K562 (cell line): ENCODE measurements around the gene EPHX1. TPM values are rescaled to one million over a fixed set of nuclear protein-coding genes. Genes with fewer than 3 reads are reported as not detected.

Experiments used
- ATAC-seq: fragments of 200-7000 bp; cut with Tn5 transposase; 3 replicates; pipeline ENCODE4 v1.9.1; 2020; ENCODE audit warnings: moderate library complexity
- BruUV-seq: library from RNA; stranded (reverse); fragments of 400-500 nt; replicated peaks from 2 replicates; lab custom pipeline; 2021; lab: Mats Ljungman, UMichigan
- CTCF ChIA-PET: fragments of 300-600 bp; formaldehyde crosslinking; extraction: SDS; loops from one replicate; lab custom pipeline; 2021; ENCODE audit warnings: low intra/inter-chr PET ratio; lab: Yijun Ruan, JAX
- POLR2A ChIA-PET: fragments of 300-600, 350-650 bp; sonication (Branson Sonifier 250); formaldehyde crosslinking; extraction: SDS; loops from one replicate; lab custom pipeline; 2021; ENCODE audit warnings: antibody characterized with exemption, inconsistent platforms; lab: Yijun Ruan, JAX
- DNase-seq, 4 experiments: peaks; one replicate each; pipeline versions ENCODE4 v3.0.0 to v3.0.0-alpha.2; 2011 to 2018; ENCODE audit warnings: low spot score in 3 of 4, mixed read lengths in 3 of 4; ENCODE audit errors: extremely low read depth in 1 of 4
- FAIRE-seq: peaks from 2 replicates; lab custom pipeline; 2011; peaks lifted over from hg19 to GRCh38; lab: Jason Lieb, UNC
- H2AFZ ChIP-seq: 2 replicates; pipeline ENCODE4 v1.6.0; 2011; ENCODE audit warnings: low read depth, low read length, control low read depth, inconsistent platforms
- H3K27ac ChIP-seq: fragments of 200-600 bp; 3 replicates; pipeline ENCODE4 v1.8.0; 2011; ENCODE audit warnings: low read depth, mild to moderate bottlenecking, control low read depth, inconsistent platforms, low read length, moderate library complexity, mixed read lengths; ENCODE audit errors: extremely low read depth
- H3K27me3 ChIP-seq, 2 experiments: fragments of 300-600 bp in 1 of 2; 2 replicates in 1 of 2; 3 replicates in 1 of 2; pipeline versions ENCODE4 v1.6.0 to v1.8.0; 2011; ENCODE audit warnings: inconsistent platforms in 2 of 2, low read length in 2 of 2, mild to moderate bottlenecking in 1 of 2, mixed read lengths in 1 of 2, moderate library complexity in 1 of 2; ENCODE audit not compliant: control insufficient read depth in 2 of 2, insufficient read depth in 2 of 2
- H3K36me3 ChIP-seq: fragments of 300-600 bp; 3 replicates; pipeline ENCODE4 v1.8.0; 2011; ENCODE audit warnings: mild to moderate bottlenecking, low read length, inconsistent platforms; ENCODE audit not compliant: control insufficient read depth, insufficient read depth
- H3K4me1 ChIP-seq, 2 experiments: fragments of 200-600 bp in 1 of 2; replicated peaks in 1 of 2; 2 replicates in 1 of 2; 3 replicates in 1 of 2; pipeline versions ENCODE4 v1.5.1 to v1.8.0; 2011; ENCODE audit warnings: inconsistent platforms in 2 of 2, low read length in 2 of 2, mild to moderate bottlenecking in 1 of 2, mixed read lengths in 1 of 2, moderate library complexity in 1 of 2; ENCODE audit not compliant: control insufficient read depth in 2 of 2, insufficient read depth in 2 of 2
- H3K4me2 ChIP-seq: 2 replicates; pipeline ENCODE4 v1.6.1; 2011; ENCODE audit warnings: low read length, control low read depth, inconsistent platforms, mixed read lengths; ENCODE audit not compliant: insufficient read depth
- H3K4me3 ChIP-seq: fragments of 200-600 bp; sonication (generic), shearing (Covaris generic); 2 replicates; pipeline ENCODE4 v1.5.1; 2016; ENCODE audit warnings: control low read depth, inconsistent platforms
- H3K79me2 ChIP-seq: fragments of 200-600 bp; 3 replicates; pipeline ENCODE4 v1.8.0; 2011; ENCODE audit warnings: low read length, inconsistent platforms; ENCODE audit not compliant: control insufficient read depth, insufficient read depth
- H3K9ac ChIP-seq, 2 experiments: 2 replicates each; pipeline versions ENCODE4 v1.6.0 to v1.6.1; 2011; ENCODE audit warnings: low read depth in 2 of 2, low read length in 2 of 2, control low read depth in 1 of 2, inconsistent platforms in 1 of 2, mild to moderate bottlenecking in 1 of 2, mixed read lengths in 1 of 2; ENCODE audit not compliant: insufficient read depth in 1 of 2
- H3K9me1 ChIP-seq: one replicate; pipeline ENCODE4 v1.6.0; 2011; ENCODE audit warnings: inconsistent platforms, mild to moderate bottlenecking, low read length, moderate library complexity; ENCODE audit not compliant: control insufficient read depth, insufficient read depth
- H3K9me3 ChIP-seq: replicated peaks from 2 replicates; pipeline ENCODE4 v1.5.1; 2011; ENCODE audit warnings: low read depth, low read length, inconsistent platforms; ENCODE audit not compliant: control insufficient read depth, insufficient read depth
- H4K20me1 ChIP-seq: replicated peaks from 2 replicates; pipeline ENCODE4 v1.6.1; 2011; ENCODE audit warnings: low read length, inconsistent platforms, mixed read lengths; ENCODE audit not compliant: control insufficient read depth, insufficient read depth
- ADNP ChIP-seq: fragments of 200-800 bp; sonication (Bioruptor generic); IDR thresholded peaks from 2 replicates; pipeline ENCODE4 v1.6.1; 2016; ENCODE audit warnings: missing genetic modification characterization, missing compliant biosample characterization
- BCOR ChIP-seq: fragments of 450-650 bp; IDR thresholded peaks from 2 replicates; pipeline ENCODE4 v1.6.1; 2016
- OTX1 ChIP-seq: fragments of 450-650 bp; formaldehyde crosslinking; IDR thresholded peaks from 2 replicates; pipeline ENCODE4 v1.4.0; 2022; ENCODE audit warnings: mild to moderate bottlenecking
- PRMT5 ChIP-seq: sonication (generic); formaldehyde crosslinking; IDR thresholded peaks from 2 replicates; pipeline ENCODE4 v1.5.0; 2020; ENCODE audit warnings: missing genetic modification reagents
- RBM25 ChIP-seq: fragments of 200-400 bp; formaldehyde crosslinking; IDR thresholded peaks from 2 replicates; pipeline ENCODE4 v1.6.1; 2018; ENCODE audit warnings: low read length, low read depth, moderate library complexity; ENCODE audit not compliant: severe bottlenecking
- ZNF121 ChIP-seq: sonication (generic); formaldehyde crosslinking; conservative IDR thresholded peaks from 2 replicates; pipeline ENCODE4 v1.8.0; 2022; ENCODE audit warnings: missing genetic modification reagents
- ZNF79 ChIP-seq: fragments of 250-450 bp; sonication (Bioruptor Pico); IDR thresholded peaks from 2 replicates; pipeline ENCODE4 v1.4.0; 2020; ENCODE audit warnings: low read depth, mild to moderate bottlenecking, moderate library complexity
- WGBS: fragments of 100-300 bp; shearing (Covaris generic); methylation state at CpG from one replicate; pipeline ENCODE4 v1.1.6; 2016; ENCODE audit warnings: low coverage, mixed read lengths; ENCODE audit not compliant: insufficient coverage; ENCODE audit errors: missing lambda C conversion rate; 5-methylcytosine and 5-hydroxymethylcytosine counted together
- in situ Hi-C: fragments of 300-500 bp; cut with MboI; formaldehyde crosslinking; loops from 4 replicates; pipeline ENCODE4 v1.15.0; 2018; ENCODE audit warnings: inconsistent platforms, mixed read lengths
- intact Hi-C: fragments of 100-400 bp; cut with micrococcal nuclease; formaldehyde crosslinking; loops from 2 replicates; pipeline ENCODE4 v1.14.2; 2022
- polyA plus RNA-seq, 8 experiments: library from polyadenylated mRNA; depleted of rRNA in 4 of 8; stranded (reverse) in 5 of 8; unstranded in 3 of 8; fragments of >200 nt; fragmentation: Nextera tagmentation in 2 of 8; fragmentation: Illumina TruSeq in 1 of 8; extraction: Ambion mirVana in 2 of 8; extraction: Trizol in 1 of 8; gene quantifications; 2 replicates each; pipeline versions ENCODE4 v1.2.1 to v1.2.3, GENCODE V29; 2011 to 2014; ENCODE audit warnings: inconsistent platforms in 1 of 8, missing spikeins in 1 of 8
- total RNA-seq, 7 experiments: library from RNA; depleted of rRNA in 6 of 7; stranded (reverse); fragments of >200 nt in 6 of 7; fragmentation: Illumina TruSeq in 2 of 7; extraction: Trizol in 2 of 7; gene quantifications; 2 replicates each; pipeline versions ENCODE4 v1.2.1 to v1.2.3, GENCODE V29; 2011 to 2021; ENCODE audit warnings: low replicate concordance in 1 of 7
- TF ChIP-seq, protein P1 (sequence below): sonication (generic); formaldehyde crosslinking; IDR thresholded peaks from 2 replicates; pipeline ENCODE4 v1.8.0; 2022; ENCODE audit warnings: mild to moderate bottlenecking, missing genetic modification reagents

Gene EPHX1
- total and polyA plus RNA-seq, 9 of the 15 experiments (the other 6 are each of a cell fraction or from before 2014, with no cell fraction given), result 0.21 to 27.0 (median 6.7) TPM

DNA sequence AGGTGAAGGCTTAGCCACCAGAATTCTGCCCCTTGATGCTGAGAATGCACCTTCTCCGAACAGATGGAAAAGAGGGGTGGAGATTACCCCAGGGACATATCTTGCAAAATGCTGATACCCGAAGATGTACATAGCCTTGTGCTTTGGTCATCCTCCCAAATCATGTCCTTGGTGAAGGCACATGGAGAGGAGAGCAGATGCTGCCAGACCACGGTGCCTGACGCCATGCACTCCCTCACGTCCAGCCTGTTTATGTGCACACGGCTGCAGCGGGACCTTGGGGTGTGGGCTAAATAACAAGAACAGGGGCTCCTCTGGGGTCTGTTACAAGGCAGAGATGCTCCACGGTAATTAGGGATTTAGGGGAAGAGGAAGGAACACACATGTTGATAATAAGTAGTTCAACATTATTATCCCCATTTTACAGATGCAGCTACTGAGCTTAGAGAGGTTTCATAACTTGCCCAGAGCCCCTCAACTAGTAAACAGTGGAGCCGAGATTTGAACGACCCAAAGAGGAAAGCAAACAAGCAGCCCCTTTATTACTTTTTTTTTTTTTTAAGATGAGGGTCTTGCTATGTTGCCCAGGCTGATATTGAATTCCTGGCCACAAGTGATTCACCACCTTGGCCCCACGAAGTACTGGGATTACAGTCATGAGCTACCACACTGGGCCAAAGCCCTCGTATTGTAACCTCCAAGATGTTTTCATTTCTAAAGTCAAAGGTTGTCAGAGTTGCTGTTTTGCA, 12.9 kb downstream of the EPHX1 start:
- CTCF ChIA-PET, result no interaction called here
- POLR2A ChIA-PET, result interaction anchor here (0.7 to 1.9 kb wide), 3 partner anchors 9 to 50 kb away, joined by 3 to 9 read pairs (median 4); no protein-coding TSS in a partner anchor
- TF ChIP-seq OTX1 (CRISPR knock-in tag) (no peak), ZNF121 (peak; percentile 96), PRMT5 (CRISPR knock-in tag) (0 out of 2 replicates have a peak, but pooled peaks have one; percentile 33), ADNP (0 out of 2 replicates have a peak, but pooled peaks have one; percentile 38), RBM25 (peak; percentile 91), BCOR (peak; percentile 65), ZNF79 (CRISPR knock-in tag) (no peak)
- TF ChIP-seq, protein P1, sequence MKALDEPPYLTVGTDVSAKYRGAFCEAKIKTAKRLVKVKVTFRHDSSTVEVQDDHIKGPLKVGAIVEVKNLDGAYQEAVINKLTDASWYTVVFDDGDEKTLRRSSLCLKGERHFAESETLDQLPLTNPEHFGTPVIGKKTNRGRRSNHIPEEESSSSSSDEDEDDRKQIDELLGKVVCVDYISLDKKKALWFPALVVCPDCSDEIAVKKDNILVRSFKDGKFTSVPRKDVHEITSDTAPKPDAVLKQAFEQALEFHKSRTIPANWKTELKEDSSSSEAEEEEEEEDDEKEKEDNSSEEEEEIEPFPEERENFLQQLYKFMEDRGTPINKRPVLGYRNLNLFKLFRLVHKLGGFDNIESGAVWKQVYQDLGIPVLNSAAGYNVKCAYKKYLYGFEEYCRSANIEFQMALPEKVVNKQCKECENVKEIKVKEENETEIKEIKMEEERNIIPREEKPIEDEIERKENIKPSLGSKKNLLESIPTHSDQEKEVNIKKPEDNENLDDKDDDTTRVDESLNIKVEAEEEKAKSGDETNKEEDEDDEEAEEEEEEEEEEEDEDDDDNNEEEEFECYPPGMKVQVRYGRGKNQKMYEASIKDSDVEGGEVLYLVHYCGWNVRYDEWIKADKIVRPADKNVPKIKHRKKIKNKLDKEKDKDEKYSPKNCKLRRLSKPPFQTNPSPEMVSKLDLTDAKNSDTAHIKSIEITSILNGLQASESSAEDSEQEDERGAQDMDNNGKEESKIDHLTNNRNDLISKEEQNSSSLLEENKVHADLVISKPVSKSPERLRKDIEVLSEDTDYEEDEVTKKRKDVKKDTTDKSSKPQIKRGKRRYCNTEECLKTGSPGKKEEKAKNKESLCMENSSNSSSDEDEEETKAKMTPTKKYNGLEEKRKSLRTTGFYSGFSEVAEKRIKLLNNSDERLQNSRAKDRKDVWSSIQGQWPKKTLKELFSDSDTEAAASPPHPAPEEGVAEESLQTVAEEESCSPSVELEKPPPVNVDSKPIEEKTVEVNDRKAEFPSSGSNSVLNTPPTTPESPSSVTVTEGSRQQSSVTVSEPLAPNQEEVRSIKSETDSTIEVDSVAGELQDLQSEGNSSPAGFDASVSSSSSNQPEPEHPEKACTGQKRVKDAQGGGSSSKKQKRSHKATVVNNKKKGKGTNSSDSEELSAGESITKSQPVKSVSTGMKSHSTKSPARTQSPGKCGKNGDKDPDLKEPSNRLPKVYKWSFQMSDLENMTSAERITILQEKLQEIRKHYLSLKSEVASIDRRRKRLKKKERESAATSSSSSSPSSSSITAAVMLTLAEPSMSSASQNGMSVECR (CRISPR knock-in tag), result no peak
- Histone ChIP-seq H3K27ac (no peak overlapping the region), H3K4me2 (no peak overlapping the region), H3K4me3 (no peak overlapping the region), H3K27me3 (no peaks in the 10 kb centered on the region), H2AFZ (no peak overlapping the region), H3K9me1 (peaks cover 5% of the 10 kb centered on the region), H3K9ac (no peak overlapping the region), H3K36me3 (no peaks in the 10 kb centered on the region), H4K20me1 (no peaks in the 10 kb centered on the region; the same call in 1 of the 2 replicates), H3K4me1 (peaks cover 30 to 41% of the 10 kb centered on the region in 2 experiments; a peak in 4 of 5 replicates), H3K79me2 (no peaks in the 10 kb centered on the region), H3K9me3 (no peaks in the 10 kb centered on the region)
- no TSS peak for BruUV-seq
- WGBS, result 37% methylated on average over 12 of the region's 12 CpGs
- intact Hi-C loops, result no loop called here
- no peak for FAIRE-seq
- ATAC-seq, result no peak
- in situ Hi-C loops, result no loop called here
- DNase-seq, result no peak
